IMR-90 (cell line): Measurements from ENCODE around the gene RABGEF1. TPM values are rescaled to one million over a fixed set of nuclear protein-coding genes. Genes with fewer than 3 reads are reported as not detected.
A peak's percentile ranks its signal among the peaks of the same experiment; 100 is the strongest.

Source experiments
- ATAC-seq: fragments of 200-7000 bp; cut with Tn5 transposase; 2 replicates; pipeline ENCODE4 v1.9.1; 2020; ENCODE audit warnings: low read depth, mild to moderate bottlenecking, moderate library complexity
- BruUV-seq: library from RNA; stranded (reverse); fragments of 400-500 nt; replicated peaks from 2 replicates; lab custom pipeline; 2021; lab: Mats Ljungman, UMichigan
- CTCF ChIA-PET: fragments of 300-600 bp; formaldehyde crosslinking; extraction: SDS; loops from one replicate; lab custom pipeline; 2021; ENCODE audit warnings: antibody characterized with exemption; lab: Yijun Ruan, JAX
- POLR2A ChIA-PET: fragments of 300-600 bp; sonication (Branson Sonifier 250); formaldehyde crosslinking; loops from one replicate; lab custom pipeline; 2022; ENCODE audit warnings: antibody characterized with exemption; ENCODE audit not compliant: unreplicated experiment; lab: Charles Lee
- DNase-seq: peaks from one replicate; pipeline ENCODE4 v3.0.0; 2013
- H2AFZ ChIP-seq: replicated peaks from 2 replicates; pipeline ENCODE3; 2013; ENCODE audit warnings: low read length, mild to moderate bottlenecking; ENCODE audit not compliant: poor library complexity
- H2AK5ac ChIP-seq: 2 replicates; pipeline ENCODE4 v1.6.1; 2013; ENCODE audit warnings: low read depth, low read length, inconsistent platforms
- H2AK9ac ChIP-seq: replicated peaks from 2 replicates; pipeline ENCODE3; 2013; ENCODE audit warnings: mild to moderate bottlenecking, low read depth, low read length, moderate library complexity; ENCODE audit not compliant: poor library complexity
- H2BK120ac ChIP-seq: 2 replicates; pipeline ENCODE4 v1.6.1; 2013; ENCODE audit warnings: low read depth, low read length, inconsistent platforms
- H2BK15ac ChIP-seq: 3 replicates; pipeline ENCODE4 v1.6.1; 2013; ENCODE audit warnings: low read depth, low read length, inconsistent platforms
- H2BK20ac ChIP-seq: 2 replicates; pipeline ENCODE4 v1.6.1; 2013; ENCODE audit warnings: low read depth, mild to moderate bottlenecking, inconsistent platforms, low read length, moderate library complexity
- H2BK5ac ChIP-seq: 2 replicates; pipeline ENCODE4 v1.6.1; 2013; ENCODE audit warnings: mild to moderate bottlenecking, low read depth, low read length, inconsistent platforms; ENCODE audit not compliant: poor library complexity, severe bottlenecking
- H3K14ac ChIP-seq: replicated peaks from 2 replicates; pipeline ENCODE4 v1.6.1; 2013; ENCODE audit warnings: low read depth, low read length, inconsistent platforms
- H3K18ac ChIP-seq: 2 replicates; pipeline ENCODE4 v1.6.1; 2013; ENCODE audit warnings: low read depth, low read length, control low read depth
- H3K23ac ChIP-seq: 2 replicates; pipeline ENCODE4 v1.6.1; 2013; ENCODE audit warnings: low read depth, low read length, inconsistent platforms
- H3K27ac ChIP-seq: 2 replicates; pipeline ENCODE4 v1.5.1; 2013; ENCODE audit warnings: mild to moderate bottlenecking, control low read depth, low read length; ENCODE audit not compliant: insufficient read depth
- H3K27me3 ChIP-seq: 2 replicates; pipeline ENCODE4 v1.6.1; 2013; ENCODE audit warnings: low read length; ENCODE audit not compliant: control insufficient read depth, insufficient read depth
- H3K36me3 ChIP-seq: 2 replicates; pipeline ENCODE4 v1.6.1; 2013; ENCODE audit warnings: low read length, mixed read lengths; ENCODE audit not compliant: control insufficient read depth, insufficient read depth
- H3K4ac ChIP-seq: 2 replicates; pipeline ENCODE4 v1.6.1; 2013; ENCODE audit warnings: low read depth, low read length, inconsistent platforms
- H3K4me1 ChIP-seq: 2 replicates; pipeline ENCODE4 v1.6.1; 2013; ENCODE audit warnings: low read length, mixed read lengths; ENCODE audit not compliant: control insufficient read depth, insufficient read depth
- H3K4me2 ChIP-seq: 2 replicates; pipeline ENCODE4 v1.6.1; 2013; ENCODE audit warnings: low read depth, mild to moderate bottlenecking, control low read depth, low read length, moderate library complexity
- H3K4me3 ChIP-seq: 2 replicates; pipeline ENCODE4 v1.5.1; 2013; ENCODE audit warnings: low read depth, mild to moderate bottlenecking, control low read depth, low read length, moderate library complexity; ENCODE audit not compliant: insufficient read depth
- H3K56ac ChIP-seq: 2 replicates; pipeline ENCODE4 v1.6.1; 2013; ENCODE audit warnings: low read length, inconsistent platforms; ENCODE audit not compliant: insufficient read depth; ENCODE audit errors: extremely low read depth
- H3K79me1 ChIP-seq, 2 experiments: 2 replicates each; pipeline ENCODE4 v1.6.1; 2013; ENCODE audit warnings: low read length in 2 of 2, inconsistent platforms in 1 of 2, low read depth in 1 of 2
- H3K9ac ChIP-seq: 2 replicates; pipeline ENCODE4 v1.6.1; 2013; ENCODE audit warnings: low read depth, low read length, control low read depth
- H3K9me1 ChIP-seq: 2 replicates; pipeline ENCODE4 v1.6.1; 2013; ENCODE audit warnings: low read length, inconsistent platforms; ENCODE audit not compliant: insufficient read depth
- H3K9me3 ChIP-seq: 2 replicates; pipeline ENCODE4 v1.6.1; 2013; ENCODE audit warnings: low read length; ENCODE audit not compliant: control insufficient read depth, insufficient read depth
- H4K20me1 ChIP-seq: 2 replicates; pipeline ENCODE4 v1.6.1; 2013; ENCODE audit warnings: low read length, inconsistent platforms; ENCODE audit not compliant: insufficient read depth
- H4K5ac ChIP-seq: 2 replicates; pipeline ENCODE4 v1.6.1; 2013; ENCODE audit warnings: mild to moderate bottlenecking, low read depth, low read length, control low read depth
- H4K8ac ChIP-seq, 2 experiments: 2 replicates each; pipeline ENCODE4 v1.6.1; 2013; ENCODE audit warnings: low read depth in 2 of 2, low read length in 2 of 2, control low read depth in 1 of 2, inconsistent platforms in 1 of 2
- H4K91ac ChIP-seq: 2 replicates; pipeline ENCODE4 v1.6.1; 2013; ENCODE audit warnings: low read depth, low read length, inconsistent platforms; ENCODE audit not compliant: insufficient read depth
- CEBPB ChIP-seq: IDR thresholded peaks from 2 replicates; pipeline ENCODE4 v1.6.1; 2012; ENCODE audit warnings: low read depth, low read length, improper control_type of control experiment
- CHD1 ChIP-seq: IDR thresholded peaks from 2 replicates; pipeline ENCODE4 v1.6.1; 2012; ENCODE audit warnings: low read depth, low read length, improper control_type of control experiment
- ELK1 ChIP-seq: fragments of 150-350 bp; IDR thresholded peaks from 2 replicates; pipeline ENCODE4 v1.6.1; 2016; ENCODE audit warnings: low read depth, mild to moderate bottlenecking, low read length, moderate library complexity, borderline replicate concordance
- MAFK ChIP-seq: IDR thresholded peaks from 2 replicates; pipeline ENCODE4 v1.6.1; 2012; ENCODE audit warnings: low read depth, low read length, improper control_type of control experiment
- MXI1 ChIP-seq: IDR thresholded peaks from 2 replicates; pipeline ENCODE4 v1.6.1; 2012; ENCODE audit warnings: low read depth, mild to moderate bottlenecking, low read length, moderate library complexity, borderline replicate concordance
- SMC3 ChIP-seq: fragments of 150-350 bp; IDR thresholded peaks from 2 replicates; pipeline ENCODE4 v1.6.1; 2016; ENCODE audit warnings: low read depth, mild to moderate bottlenecking, antibody characterized with exemption, low read length, moderate library complexity
- WGBS, 2 experiments: methylation state at CpG; one replicate each; pipeline versions ENCODE4 v1.1.5 to v1.1.7; 2013; ENCODE audit warnings: missing lambda C conversion rate in 2 of 2; ENCODE audit not compliant: insufficient read length in 1 of 2; ENCODE audit errors: extremely low coverage in 2 of 2; 5-methylcytosine and 5-hydroxymethylcytosine counted together
- dilution Hi-C: fragments of 300-500 bp; cut with HindIII; formaldehyde crosslinking; loops from one replicate; pipeline ENCODE4 v1.14.3; 2018; ENCODE audit warnings: low sequenced_read_pairs; ENCODE audit not compliant: unreplicated experiment
- in situ Hi-C: fragments of 300-500 bp; cut with MboI; formaldehyde crosslinking; loops from 3 replicates; pipeline ENCODE4 v1.14.3; 2019; ENCODE audit warnings: low sequenced_read_pairs, inconsistent platforms, mixed read lengths
- intact Hi-C: fragments of 100-400 bp; cut with micrococcal nuclease; formaldehyde crosslinking; loops from 2 replicates; pipeline ENCODE4 v1.10.0; 2022
- polyA plus RNA-seq, 3 experiments: library from polyadenylated mRNA; depleted of rRNA; stranded (reverse); fragments of >200 nt; gene quantifications; 2 replicates each; pipeline ENCODE4 v1.2.3, GENCODE V29; 2012; ENCODE audit warnings: low replicate concordance in 1 of 3
- total RNA-seq: library from RNA; depleted of rRNA; stranded (reverse); fragments of >200 nt; gene quantifications from 2 replicates; pipeline ENCODE4 v1.2.3, GENCODE V29; 2012

Gene RABGEF1
- total and polyA plus RNA-seq, 2 of the 4 experiments (the other 2 are of a cell fraction): 34.9 to 56.6 TPM

- Histone ChIP-seq H3K23ac (no peak overlapping the region), H3K9me3 (no peaks in the 10 kb centered on the region), H2AFZ (no peak overlapping the region), H3K36me3 (peaks cover 9% of the 10 kb centered on the region), H3K4me2 (peak overlapping the region; percentile 53), H3K56ac (no peak overlapping the region), H2AK5ac (peak overlapping the region; percentile 64; the same call in 1 of the 2 replicates), H3K27me3 (no peaks in the 10 kb centered on the region), H4K20me1 (peaks cover 68% of the 10 kb centered on the region), H2BK120ac (no peak overlapping the region), H4K8ac (peak overlapping the region in 1 of 2 experiments; percentile 20; a peak in 1 of 4 replicates), H4K91ac (no peak overlapping the region), H3K4ac (no peak overlapping the region), H3K9ac (no peak overlapping the region), H2AK9ac (no peak overlapping the region), H3K4me3 (no peak overlapping the region), H3K9me1 (peaks cover 11% of the 10 kb centered on the region), H4K5ac (no peak overlapping the region), H2BK5ac (peak overlapping the region; percentile 26), H3K4me1 (peaks cover 14% of the 10 kb centered on the region), H3K14ac (no peak overlapping the region), H2BK20ac (no peak overlapping the region), H3K27ac (peak overlapping the region; percentile 73; the same call in 1 of the 2 replicates), H3K79me1 (peaks cover 28 to 74% of the 10 kb centered on the region in 2 experiments), H3K18ac (0 out of 2 replicates have a peak overlapping the region, but pooled peaks have one; percentile 38), H2BK15ac (no peak overlapping the region)
- DNase-seq: peak; percentile 74
- intact Hi-C loops (loop anchor here (10.0 kb wide), 1 partner anchor 195 kb away; no protein-coding TSS in a partner anchor), dilution Hi-C loops (no loop called here), in situ Hi-C loops (no loop called here)
- peak; percentile 74 for ATAC-seq
- CTCF ChIA-PET: interaction anchor here (0.7 kb wide), 1 partner anchor 24 kb away, joined by 3 read pairs; no protein-coding TSS in a partner anchor
- WGBS, 2 experiments: 71% methylated on average over 1 of the region's 5 CpGs; no CpG with 5 or more reads in 1 of the 2 experiments
- no TSS peak for BruUV-seq
- peak; percentile 53; the same call in 1 of the 2 replicates for TF ChIP-seq CEBPB
- TF ChIP-seq CHD1: no peak
- TF ChIP-seq MAFK: no peak
- TF ChIP-seq ELK1: no peak
- peak; percentile 78; the same call in 1 of the 2 replicates for TF ChIP-seq MXI1
- no peak for TF ChIP-seq SMC3
- POLR2A ChIA-PET: no interaction called here
Measured at GRCh38 chr7:66769833-66770512, 29.4 kb downstream of the RABGEF1 start.
